GM23248 (cell line): ENCODE measurements around the gene TIMM23. TPM values are rescaled to one million over a fixed set of nuclear protein-coding genes. Genes with fewer than 3 reads are reported as not detected.
"Not testable (repeated sequence)": the region's sequence is repeated elsewhere in the genome, so short reads cannot be mapped to it uniquely, and the experiment has no call there.

Source experiments
- DNase-seq: peaks from one replicate; pipeline ENCODE4 v3.0.0-alpha.2; 2015
- H2AFZ ChIP-seq: fragments of 200-600 bp; sonication (generic); 2 replicates; pipeline ENCODE4 v1.6.1; 2016; ENCODE audit warnings: antibody characterized with exemption
- H3F3A ChIP-seq: fragments of 200-600 bp; sonication (generic); 2 replicates; pipeline ENCODE4 v1.6.1; 2016; ENCODE audit warnings: mild to moderate bottlenecking, antibody characterized with exemption, mixed run types; ENCODE audit not compliant: insufficient read depth
- H3K27ac ChIP-seq: fragments of 200-600 bp; sonication (generic); 2 replicates; pipeline ENCODE4 v1.5.1; 2016; ENCODE audit warnings: mild to moderate bottlenecking
- H3K27me3 ChIP-seq: fragments of 200-600 bp; sonication (generic); replicated peaks from 2 replicates; pipeline ENCODE4 v1.6.1; 2016; ENCODE audit warnings: mild to moderate bottlenecking; ENCODE audit not compliant: insufficient read depth
- H3K36me3 ChIP-seq: fragments of 200-600 bp; sonication (generic); 2 replicates; pipeline ENCODE4 v1.6.1; 2016; ENCODE audit warnings: low read depth, mild to moderate bottlenecking
- H3K4me1 ChIP-seq: fragments of 200-600 bp; sonication (generic); 2 replicates; pipeline ENCODE4 v1.6.1; 2016; ENCODE audit warnings: mild to moderate bottlenecking; ENCODE audit not compliant: insufficient read depth
- H3K4me2 ChIP-seq: fragments of 200-600 bp; sonication (generic); one replicate; pipeline ENCODE4 v1.6.1; 2016; ENCODE audit warnings: mild to moderate bottlenecking; ENCODE audit not compliant: unreplicated experiment
- H3K4me3 ChIP-seq: fragments of 200-600 bp; sonication (generic); 2 replicates; pipeline ENCODE4 v1.5.1; 2016; ENCODE audit warnings: mild to moderate bottlenecking
- H3K79me2 ChIP-seq: fragments of 200-600 bp; sonication (generic); 2 replicates; pipeline ENCODE4 v1.6.1; 2016; ENCODE audit warnings: mild to moderate bottlenecking; ENCODE audit not compliant: insufficient read depth
- H3K9ac ChIP-seq: fragments of 200-600 bp; sonication (generic); 2 replicates; pipeline ENCODE4 v1.6.1; 2016; ENCODE audit warnings: mild to moderate bottlenecking
- H3K9me2 ChIP-seq: fragments of 200-600 bp; sonication (generic); 2 replicates; pipeline ENCODE4 v1.6.1; 2016; ENCODE audit warnings: mixed run types, mild to moderate bottlenecking, moderate library complexity; ENCODE audit not compliant: insufficient read depth
- H3K9me3 ChIP-seq: fragments of 200-600 bp; sonication (generic); one replicate; pipeline ENCODE4 v1.6.1; 2017; ENCODE audit warnings: low read depth
- H4K20me1 ChIP-seq: fragments of 200-600 bp; sonication (generic); 2 replicates; pipeline ENCODE4 v1.6.0; 2016; ENCODE audit not compliant: insufficient read depth
- WGBS, 2 experiments: methylation state at CpG; one replicate each; pipeline ENCODE4 v1.1.6; 2015 to 2017; ENCODE audit warnings: low lambda C conversion rate in 2 of 2, low coverage in 1 of 2; ENCODE audit errors: missing lambda C conversion rate in 2 of 2; 5-methylcytosine and 5-hydroxymethylcytosine counted together
- in situ Hi-C: fragments of 300-500 bp; cut with MboI; formaldehyde crosslinking; loops from 2 replicates; pipeline ENCODE4 v1.15.0; 2020
- polyA plus RNA-seq: library from polyadenylated mRNA; unstranded; fragments of >200 nt; fragmentation: Nextera tagmentation; extraction: Ambion mirVana; gene quantifications from 2 replicates; pipeline ENCODE4 v1.2.1, GENCODE V29; 2016
- total RNA-seq: library from RNA; depleted of rRNA; stranded (reverse); fragments of >200 nt; shearing (Covaris generic); gene quantifications from 2 replicates; pipeline ENCODE4 v1.2.3, GENCODE V29; 2014; rRNA removed

The TIMM23 gene, protein sequence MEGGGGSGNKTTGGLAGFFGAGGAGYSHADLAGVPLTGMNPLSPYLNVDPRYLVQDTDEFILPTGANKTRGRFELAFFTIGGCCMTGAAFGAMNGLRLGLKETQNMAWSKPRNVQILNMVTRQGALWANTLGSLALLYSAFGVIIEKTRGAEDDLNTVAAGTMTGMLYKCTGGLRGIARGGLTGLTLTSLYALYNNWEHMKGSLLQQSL
- total RNA-seq (75.2 and 104 TPM in 2 replicates), polyA plus RNA-seq (145 and 147 TPM in 2 replicates)

DNA sequence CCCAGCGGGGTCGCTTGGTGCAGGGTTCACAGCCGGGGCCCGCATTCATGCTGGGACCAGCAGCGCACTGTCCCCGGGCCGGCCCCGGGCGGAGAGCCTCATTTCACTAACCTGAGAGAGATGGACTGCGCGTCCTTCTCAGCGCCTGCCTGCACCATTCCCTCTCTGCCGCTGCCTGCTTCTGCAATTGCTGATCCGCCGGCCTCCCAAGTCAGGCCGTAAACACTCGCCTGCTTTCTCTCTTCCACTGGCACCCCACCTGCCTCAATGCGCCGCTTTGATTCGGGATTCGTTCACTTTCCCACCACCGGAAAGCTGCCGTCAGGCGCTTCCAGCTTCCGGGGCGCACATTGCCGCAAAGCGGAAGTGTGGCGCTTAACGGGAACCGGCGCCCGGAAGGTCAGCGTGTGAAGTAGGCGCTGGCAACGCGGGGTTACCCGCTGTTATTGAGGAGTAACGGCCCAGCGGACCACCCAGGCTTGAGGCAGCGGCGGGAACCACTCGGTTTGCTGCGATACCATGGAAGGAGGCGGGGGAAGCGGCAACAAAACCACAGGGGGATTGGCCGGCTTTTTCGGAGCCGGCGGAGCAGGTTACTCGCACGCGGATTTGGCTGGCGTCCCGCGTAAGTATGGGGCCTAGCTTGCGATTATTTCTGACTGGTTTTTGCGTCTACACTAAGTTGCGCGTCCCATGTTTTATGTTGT is at the start of gene TIMM23:
Gene TIMM23, plus strand, starts transcription at position 384 of the 707 bp plus-strand sequence. Its CDS starts 136 bp downstream, at position 520.
- Histone ChIP-seq H3K4me2 (peak within 1 kb of the TSS; percentile 96), H3K27ac (peak within 1 kb of the TSS; percentile 60), H2AFZ (peak within 1 kb of the TSS; percentile 86), H3K9ac (peak within 1 kb of the TSS; percentile 94), H3K4me3 (peak within 1 kb of the TSS; percentile 94), H3K79me2 (peaks cover 92% of the 10 kb centered on the region), H3K4me1 (peaks cover 17% of the 10 kb centered on the region)
- H4K20me1 ChIP-seq, H3K27me3 ChIP-seq, H3K9me3 ChIP-seq, in situ Hi-C loops, H3F3A ChIP-seq, H3K36me3 ChIP-seq, H3K9me2 ChIP-seq: not testable (repeated sequence)
- peak; percentile 94 for DNase-seq
- 1% methylated on average over 51 to 53 of the region's 60 CpGs for WGBS, 2 experiments

DNA sequence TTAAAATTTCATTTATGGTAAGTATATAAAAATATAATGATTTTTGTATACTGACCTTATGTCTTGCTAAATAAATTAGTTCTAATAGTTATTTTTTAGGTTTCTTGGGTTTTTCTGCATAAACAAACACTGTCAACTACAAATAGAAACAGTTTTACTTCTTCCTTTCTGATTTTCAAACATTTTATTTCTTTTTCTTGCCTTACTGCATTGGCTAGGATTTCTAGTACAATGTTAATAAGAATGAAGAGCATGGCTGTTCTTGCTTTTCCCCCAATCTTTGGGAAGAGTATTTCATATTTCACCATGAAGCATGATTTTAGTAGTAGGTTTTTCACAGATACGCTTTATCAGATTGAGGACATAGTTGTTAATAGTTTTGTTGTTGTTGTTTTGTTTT is 45.5 kb upstream of the TIMM23 start:
- in situ Hi-C loops, H4K20me1 ChIP-seq, DNase-seq, H3K9ac ChIP-seq, H3K36me3 ChIP-seq, H3K4me3 ChIP-seq, H3K4me2 ChIP-seq, H3K9me3 ChIP-seq, H3K27me3 ChIP-seq, H3K4me1 ChIP-seq, H3F3A ChIP-seq, H3K79me2 ChIP-seq, H3K9me2 ChIP-seq, H3K27ac ChIP-seq, H2AFZ ChIP-seq: not testable (repeated sequence)
- WGBS, 2 experiments, result 97 to 100% methylated on average over 1 of the region's 1 CpG

DNA sequence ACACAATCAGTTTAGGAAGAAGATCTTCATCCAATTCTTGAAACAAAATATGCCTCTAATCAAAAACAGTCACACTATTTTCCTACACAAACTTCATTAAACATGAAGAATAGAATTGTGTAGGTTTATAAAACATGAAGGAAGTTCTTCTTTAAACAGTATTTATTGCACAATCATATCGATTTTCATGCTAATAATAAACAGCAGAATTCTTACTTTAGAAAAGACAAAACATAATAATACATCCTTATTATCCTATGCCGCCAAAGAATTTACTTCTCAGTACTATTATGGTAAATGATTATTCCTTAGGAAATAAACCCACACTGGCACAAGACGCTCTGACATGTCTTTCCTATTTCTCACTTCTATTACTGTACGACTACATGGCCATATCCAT is 41.0 kb upstream of the TIMM23 start:
- H3K4me1 ChIP-seq, H3K9ac ChIP-seq, H4K20me1 ChIP-seq, H3F3A ChIP-seq, H3K79me2 ChIP-seq, H3K27ac ChIP-seq, H3K36me3 ChIP-seq, H3K27me3 ChIP-seq, in situ Hi-C loops, H2AFZ ChIP-seq, H3K4me3 ChIP-seq, DNase-seq, H3K4me2 ChIP-seq, H3K9me3 ChIP-seq, H3K9me2 ChIP-seq: not testable (repeated sequence)
- 31 to 42% methylated on average over 4 of the region's 4 CpGs for WGBS, 2 experiments

DNA sequence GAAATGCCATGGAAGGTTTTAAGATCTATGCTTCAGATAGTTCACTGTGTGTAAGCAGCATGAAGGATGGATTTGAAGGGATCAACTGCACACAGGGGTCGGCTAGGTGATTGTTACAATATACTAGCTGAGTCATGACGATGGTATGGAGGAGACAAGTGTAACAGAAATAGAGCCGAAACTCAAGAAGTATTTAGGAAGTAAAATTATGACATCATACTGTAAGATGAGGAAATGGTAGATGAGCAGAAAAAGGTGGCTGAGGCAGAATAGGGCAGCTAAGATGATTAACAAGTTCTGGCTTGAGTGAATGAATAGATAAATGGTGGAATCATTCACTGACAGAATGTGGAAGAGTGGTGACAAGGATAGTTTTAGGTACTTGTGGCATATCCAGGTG is 37.5 kb upstream of the TIMM23 start:
- H3F3A ChIP-seq, H3K27me3 ChIP-seq, H4K20me1 ChIP-seq, H2AFZ ChIP-seq, H3K79me2 ChIP-seq, H3K27ac ChIP-seq, H3K4me3 ChIP-seq, H3K36me3 ChIP-seq, H3K4me2 ChIP-seq, H3K4me1 ChIP-seq, H3K9me3 ChIP-seq, in situ Hi-C loops, H3K9me2 ChIP-seq, H3K9ac ChIP-seq, DNase-seq: not testable (repeated sequence)
- 95 to 99% methylated on average over 3 of the region's 3 CpGs for whole genome bisulfite sequencing, 2 experiments

DNA sequence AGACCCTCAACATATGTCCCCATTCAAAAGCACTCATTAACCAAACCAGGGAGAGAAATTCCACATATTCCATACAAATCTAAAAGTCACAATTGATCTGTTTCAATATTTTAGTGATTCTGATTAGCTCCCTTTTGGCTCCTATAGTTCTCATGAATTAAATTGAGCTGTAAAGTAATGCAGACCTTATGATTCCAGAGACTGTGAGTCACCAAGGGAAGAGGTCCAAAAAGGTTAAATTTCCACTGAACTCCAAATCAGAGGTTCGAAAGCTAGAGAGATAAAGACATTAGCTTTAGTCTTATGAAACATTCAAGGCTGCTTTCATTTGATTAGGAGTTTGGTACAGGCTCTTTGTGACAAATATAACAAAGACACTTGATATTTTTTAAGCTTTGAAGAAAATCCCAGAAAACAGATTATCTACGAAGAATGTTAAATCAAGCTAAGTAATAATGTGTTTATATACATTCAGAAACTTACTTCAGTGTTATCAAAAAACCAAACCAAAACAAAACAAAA is 33.1 kb upstream of the TIMM23 start:
- H3K79me2 ChIP-seq, H3K36me3 ChIP-seq, H3K9me2 ChIP-seq, H3K4me1 ChIP-seq, H4K20me1 ChIP-seq, H3K4me2 ChIP-seq, H2AFZ ChIP-seq, H3K27ac ChIP-seq, in situ Hi-C loops, H3K4me3 ChIP-seq, DNase-seq, H3F3A ChIP-seq, H3K9me3 ChIP-seq, H3K9ac ChIP-seq, H3K27me3 ChIP-seq: not testable (repeated sequence)
- WGBS, 2 experiments, result 87 to 92% methylated on average over 2 of the region's 2 CpGs

DNA sequence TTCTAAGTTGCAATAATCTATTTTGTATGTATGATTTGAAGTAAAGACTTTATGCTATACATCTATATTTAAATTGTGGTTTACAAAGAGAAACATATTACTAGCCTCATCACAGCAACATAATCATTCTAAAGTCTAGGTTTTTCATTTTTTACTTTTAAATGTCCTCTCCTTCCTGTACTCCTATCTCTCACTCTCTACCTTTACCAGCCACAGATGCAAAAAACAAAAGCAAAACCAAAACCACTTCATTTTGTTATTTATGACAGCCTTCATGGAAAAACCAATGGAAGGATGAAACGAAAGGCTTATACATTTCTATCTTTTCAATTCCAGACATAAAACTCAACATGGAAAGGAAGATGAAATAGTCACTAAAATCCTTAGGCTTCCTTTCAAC is 31.1 kb upstream of the TIMM23 start:
- H3K79me2 ChIP-seq, H3K4me3 ChIP-seq, H3K27me3 ChIP-seq, H2AFZ ChIP-seq, H3K9ac ChIP-seq, H4K20me1 ChIP-seq, H3K36me3 ChIP-seq, H3K4me2 ChIP-seq, H3K27ac ChIP-seq, H3F3A ChIP-seq, H3K9me3 ChIP-seq, H3K4me1 ChIP-seq, H3K9me2 ChIP-seq, in situ Hi-C loops, DNase-seq: not testable (repeated sequence)
- 100% methylated on average over 1 of the region's 1 CpG; no CpG with 5 or more reads in 1 of the 2 experiments for WGBS, 2 experiments

DNA sequence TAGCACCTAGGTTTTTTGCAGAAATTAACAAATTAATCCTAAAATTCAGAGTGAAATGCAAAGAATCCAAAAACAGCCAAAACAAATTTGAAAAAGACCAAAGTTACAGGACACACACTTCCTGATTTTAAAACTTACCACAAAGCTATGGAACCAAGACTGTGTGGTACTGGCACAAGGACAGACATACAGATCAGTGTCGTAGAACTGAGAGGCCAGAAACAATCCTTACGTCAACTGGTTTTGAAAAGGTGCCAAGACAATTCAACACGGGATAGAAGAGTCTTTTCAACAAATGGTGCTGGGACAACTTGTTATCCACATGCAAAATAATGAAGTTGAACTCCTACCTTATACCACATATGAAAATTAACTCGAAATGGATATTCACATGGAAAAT is 26.8 kb upstream of the TIMM23 start:
- H4K20me1 ChIP-seq, H3K4me2 ChIP-seq, DNase-seq, in situ Hi-C loops, H3K9me2 ChIP-seq, H3K36me3 ChIP-seq, H3K79me2 ChIP-seq, H2AFZ ChIP-seq, H3K9me3 ChIP-seq, H3F3A ChIP-seq, H3K27me3 ChIP-seq, H3K9ac ChIP-seq, H3K4me3 ChIP-seq, H3K27ac ChIP-seq: not testable (repeated sequence)
- peaks cover 12% of the 10 kb centered on the region for H3K4me1 ChIP-seq
- 91 to 97% methylated on average over 4 of the region's 4 CpGs for WGBS, 2 experiments
